ENCODE data around the gene OR4C5. TPM values are rescaled to one million over a fixed set of nuclear protein-coding genes. Genes with fewer than 3 reads are reported as not detected.

OR4C5 gene
- total and polyA plus RNA-seq, 2 of the 13 experiments (the other 11 are each of a cell fraction or from before 2014, with no cell fraction given) = not detected

Other genes with a start within 250 kb of the OR4C5 start
- not detected in 2 replicates for gene OR4B1, start 149.7 kb downstream of the OR4C5 start, total RNA-seq (2016; rRNA removed; fragmentation: Illumina TruSeq; extraction: Trizol)
- gene OR4B1, start 149.7 kb downstream of the OR4C5 start, polyA plus RNA-seq (2011; rRNA removed) = not detected in 2 replicates
- gene OR4X2, start 121.4 kb downstream of the OR4C5 start, total RNA-seq (2016; rRNA removed; fragmentation: Illumina TruSeq; extraction: Trizol) = not detected in 2 replicates
- not detected in 2 replicates for gene OR4X2, start 121.4 kb downstream of the OR4C5 start, polyA plus RNA-seq (2011; rRNA removed)
- gene OR4X1, start 102.6 kb downstream of the OR4C5 start, total RNA-seq (2016; rRNA removed; fragmentation: Illumina TruSeq; extraction: Trizol) = not detected in 2 replicates
- not detected in 2 replicates for gene OR4X1, start 102.6 kb downstream of the OR4C5 start, polyA plus RNA-seq (2011; rRNA removed)
- not detected in 2 replicates for gene OR4S1, start 60.2 kb downstream of the OR4C5 start, total RNA-seq (2016; rRNA removed; fragmentation: Illumina TruSeq; extraction: Trizol)
- gene OR4S1, start 60.2 kb downstream of the OR4C5 start, polyA plus RNA-seq (2011; rRNA removed) = not detected in 2 replicates
- not detected in 2 replicates for gene OR4C3, start 41.5 kb downstream of the OR4C5 start, total RNA-seq (2016; rRNA removed; fragmentation: Illumina TruSeq; extraction: Trizol)
- not detected in 2 replicates for gene OR4C3, start 41.5 kb downstream of the OR4C5 start, polyA plus RNA-seq (2011; rRNA removed)
- not detected in 2 replicates for gene OR4A47, start 122.3 kb upstream of the OR4C5 start, total RNA-seq (2016; rRNA removed; fragmentation: Illumina TruSeq; extraction: Trizol)
- not detected in 2 replicates for gene OR4A47, start 122.3 kb upstream of the OR4C5 start, polyA plus RNA-seq (2011; rRNA removed)